GM12878 (cell line): ENCODE data around the gene FANCL. TPM values are rescaled to one million over a fixed set of nuclear protein-coding genes. Genes with fewer than 3 reads are reported as not detected.

ENCODE experiments used
- BACH1 ChIP-seq: fragments of 450-650 bp; IDR thresholded peaks from 2 replicates; pipeline ENCODE4 v1.6.1; 2017; ENCODE audit warnings: mild to moderate bottlenecking, borderline replicate concordance
- CBX5 ChIP-seq: sonication (generic); IDR thresholded peaks from 2 replicates; pipeline ENCODE4 v1.6.1; 2016; ENCODE audit warnings: low read depth, moderate library complexity, mild to moderate bottlenecking, inconsistent platforms
- HDAC6 ChIP-seq: fragments of 200-600 bp; sonication (generic); IDR thresholded peaks from one replicate; pipeline ENCODE4 v1.8.0; 2017; ENCODE audit warnings: antibody characterized with exemption; ENCODE audit not compliant: unreplicated experiment
- NFIC ChIP-seq: IDR thresholded peaks from 2 replicates; pipeline ENCODE4 v1.6.1; 2012; ENCODE audit warnings: low read depth, mild to moderate bottlenecking, inconsistent platforms, low read length, moderate library complexity
- POLR2AphosphoS5 ChIP-seq: IDR thresholded peaks from 2 replicates; pipeline ENCODE4 v1.6.1; 2011; ENCODE audit warnings: mild to moderate bottlenecking, low read length, inconsistent platforms
- POU2F2 ChIP-seq: IDR thresholded peaks from 3 replicates; pipeline ENCODE4 v1.6.1; 2011; ENCODE audit warnings: low read depth, mild to moderate bottlenecking, low read length, borderline replicate concordance
- SMAD5 ChIP-seq: IDR thresholded peaks from 2 replicates; pipeline ENCODE4 v1.6.1; 2016; ENCODE audit warnings: antibody characterized with exemption, low read depth
- SMC3 ChIP-seq: IDR thresholded peaks from 2 replicates; pipeline ENCODE4 v1.6.1; 2011; ENCODE audit warnings: low read length, improper control_type of control experiment, borderline replicate concordance
- TBL1XR1 ChIP-seq: IDR thresholded peaks from 2 replicates; pipeline ENCODE4 v1.6.1; 2012; ENCODE audit warnings: low read depth, low read length, improper control_type of control experiment
- TCF12 ChIP-seq: IDR thresholded peaks from 2 replicates; pipeline ENCODE4 v1.6.1; 2011; ENCODE audit warnings: low read depth, mild to moderate bottlenecking, low read length
- TCF7 ChIP-seq: IDR thresholded peaks from 2 replicates; pipeline ENCODE4 v1.6.1; 2014; ENCODE audit warnings: antibody characterized with exemption, borderline replicate concordance
- YBX1 ChIP-seq: fragments of 450-650 bp; IDR thresholded peaks from 2 replicates; pipeline ENCODE4 v1.6.1; 2016; ENCODE audit warnings: antibody characterized with exemption
- ZNF24 ChIP-seq: fragments of 450-650 bp; IDR thresholded peaks from 2 replicates; pipeline ENCODE4 v1.6.1; 2017; ENCODE audit warnings: antibody characterized with exemption, mild to moderate bottlenecking
- ZNF384 ChIP-seq: IDR thresholded peaks from 2 replicates; pipeline ENCODE4 v1.6.1; 2012; ENCODE audit warnings: low read depth, mild to moderate bottlenecking, low read length, improper control_type of control experiment, borderline replicate concordance
- ZSCAN29 ChIP-seq: fragments of 450-650 bp; IDR thresholded peaks from 2 replicates; pipeline ENCODE4 v1.6.1; 2017; ENCODE audit warnings: mild to moderate bottlenecking, moderate library complexity
- polyA plus RNA-seq, 11 experiments: library from polyadenylated mRNA; depleted of rRNA in 4 of 11; unstranded in 6 of 11; stranded (reverse) in 5 of 11; fragments of >200 nt; fragmentation: Nextera tagmentation in 4 of 11; fragmentation: Illumina TruSeq in 1 of 11; extraction: Ambion mirVana in 4 of 11; extraction: Trizol in 1 of 11; gene quantifications; 1 replicate in 1 of 11; 2 replicates in 10 of 11; pipeline versions ENCODE4 v1.2.1 to v1.2.3, GENCODE V29; 2011 to 2016; ENCODE audit warnings: inconsistent platforms in 2 of 11, missing spikeins in 2 of 11, low read depth in 1 of 11
- total RNA-seq, 4 experiments: library from RNA; depleted of rRNA in 3 of 4; stranded (reverse); fragments of >200 nt in 3 of 4; fragmentation: Illumina TruSeq in 1 of 4; extraction: Trizol in 1 of 4; gene quantifications; 2 replicates each; pipeline versions ENCODE4 v1.2.1 to v1.2.3, GENCODE V29; 2013 to 2021
- TF ChIP-seq, protein P1 (sequence below): fragments of 450-650 bp; conservative IDR thresholded peaks from 2 replicates; pipeline ENCODE4 v1.6.1; 2017; ENCODE audit warnings: mild to moderate bottlenecking, moderate library complexity
- TF ChIP-seq, protein P2 (sequence below): IDR thresholded peaks from 2 replicates; pipeline ENCODE4 v1.6.1; 2011; ENCODE audit warnings: mild to moderate bottlenecking, low read depth, low read length, moderate library complexity; ENCODE audit not compliant: insufficient replicate concordance
- TF ChIP-seq, protein P3 (sequence below): fragments of 450-650 bp; IDR thresholded peaks from 2 replicates; pipeline ENCODE4 v1.6.1; 2018; ENCODE audit warnings: mild to moderate bottlenecking, low read depth, moderate library complexity; ENCODE audit not compliant: partially characterized antibody
- TF ChIP-seq, protein P4 (sequence below): IDR thresholded peaks from 2 replicates; pipeline ENCODE4 v1.6.1; 2012; ENCODE audit warnings: mild to moderate bottlenecking, low read depth, low read length

Gene FANCL
- total and polyA plus RNA-seq, 10 of the 15 experiments (the other 5 are each of a cell fraction or from before 2014, with no cell fraction given), result 30.8 to 90.5 (median 52.3) TPM

DNA sequence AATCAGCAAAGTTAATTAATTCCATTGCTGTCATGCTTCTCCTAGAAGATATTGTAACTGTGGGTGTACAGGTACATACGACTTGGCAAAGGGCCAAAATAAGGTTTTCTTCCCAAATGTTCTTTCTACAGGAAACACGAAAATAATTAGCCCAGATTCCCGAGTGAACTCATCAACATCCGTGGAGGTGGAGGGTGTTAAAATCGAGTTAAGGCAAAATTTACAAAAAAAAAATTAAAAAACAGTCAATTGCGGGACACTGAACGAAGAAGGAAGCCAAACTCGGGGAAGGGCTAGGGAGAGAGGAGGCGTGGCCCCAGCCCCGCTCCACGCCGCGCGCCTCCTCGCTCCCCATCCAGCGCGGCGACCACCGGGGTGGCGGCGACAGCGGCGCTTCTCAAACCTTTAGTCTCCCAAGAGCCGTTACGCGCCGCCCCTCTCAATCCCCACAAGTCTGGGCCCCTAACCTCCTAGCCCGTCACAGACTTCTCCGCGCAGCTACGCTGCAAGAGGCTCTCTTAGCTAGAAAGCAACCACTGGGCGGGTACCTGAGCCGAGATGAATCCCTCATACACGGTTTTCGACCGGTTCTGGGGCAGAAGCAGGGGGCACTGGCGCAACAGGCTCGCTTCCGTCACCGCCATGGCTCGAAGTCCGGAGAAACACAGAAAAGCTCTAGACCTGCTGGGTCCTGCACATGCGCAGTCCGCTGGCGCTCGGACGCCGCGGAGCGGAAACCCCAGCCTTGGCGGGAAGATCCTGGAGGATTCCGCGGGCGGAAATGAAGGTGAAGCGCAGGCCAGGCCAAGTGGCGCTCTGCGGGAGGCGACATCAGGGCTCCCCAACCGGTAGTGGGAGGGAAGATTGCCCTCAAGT is at the start of gene FANCL (continued):
- TF ChIP-seq, protein P1, sequence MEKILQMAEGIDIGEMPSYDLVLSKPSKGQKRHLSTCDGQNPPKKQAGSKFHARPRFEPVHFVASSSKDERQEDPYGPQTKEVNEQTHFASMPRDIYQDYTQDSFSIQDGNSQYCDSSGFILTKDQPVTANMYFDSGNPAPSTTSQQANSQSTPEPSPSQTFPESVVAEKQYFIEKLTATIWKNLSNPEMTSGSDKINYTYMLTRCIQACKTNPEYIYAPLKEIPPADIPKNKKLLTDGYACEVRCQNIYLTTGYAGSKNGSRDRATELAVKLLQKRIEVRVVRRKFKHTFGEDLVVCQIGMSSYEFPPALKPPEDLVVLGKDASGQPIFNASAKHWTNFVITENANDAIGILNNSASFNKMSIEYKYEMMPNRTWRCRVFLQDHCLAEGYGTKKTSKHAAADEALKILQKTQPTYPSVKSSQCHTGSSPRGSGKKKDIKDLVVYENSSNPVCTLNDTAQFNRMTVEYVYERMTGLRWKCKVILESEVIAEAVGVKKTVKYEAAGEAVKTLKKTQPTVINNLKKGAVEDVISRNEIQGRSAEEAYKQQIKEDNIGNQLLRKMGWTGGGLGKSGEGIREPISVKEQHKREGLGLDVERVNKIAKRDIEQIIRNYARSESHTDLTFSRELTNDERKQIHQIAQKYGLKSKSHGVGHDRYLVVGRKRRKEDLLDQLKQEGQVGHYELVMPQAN, result peak; percentile 45; the same call in 1 of the 2 replicates
- TF ChIP-seq, protein P2, sequence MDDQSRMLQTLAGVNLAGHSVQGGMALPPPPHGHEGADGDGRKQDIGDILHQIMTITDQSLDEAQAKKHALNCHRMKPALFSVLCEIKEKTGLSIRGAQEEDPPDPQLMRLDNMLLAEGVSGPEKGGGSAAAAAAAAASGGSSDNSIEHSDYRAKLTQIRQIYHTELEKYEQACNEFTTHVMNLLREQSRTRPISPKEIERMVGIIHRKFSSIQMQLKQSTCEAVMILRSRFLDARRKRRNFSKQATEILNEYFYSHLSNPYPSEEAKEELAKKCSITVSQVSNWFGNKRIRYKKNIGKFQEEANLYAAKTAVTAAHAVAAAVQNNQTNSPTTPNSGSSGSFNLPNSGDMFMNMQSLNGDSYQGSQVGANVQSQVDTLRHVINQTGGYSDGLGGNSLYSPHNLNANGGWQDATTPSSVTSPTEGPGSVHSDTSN, result no peak
- TF ChIP-seq ZNF384, result no peak
- TF ChIP-seq TBL1XR1, result no peak
- no peak for TF ChIP-seq YBX1
- no peak for TF ChIP-seq BACH1
- peak; percentile 72; the same call in 1 of the 2 replicates for TF ChIP-seq SMAD5
- TF ChIP-seq POLR2AphosphoS5, result peak; percentile 91
- no peak for TF ChIP-seq HDAC6
- peak; percentile 75; the same call in 1 of the 2 replicates for TF ChIP-seq CBX5
- TF ChIP-seq NFIC, result no peak
- TF ChIP-seq, protein P3, sequence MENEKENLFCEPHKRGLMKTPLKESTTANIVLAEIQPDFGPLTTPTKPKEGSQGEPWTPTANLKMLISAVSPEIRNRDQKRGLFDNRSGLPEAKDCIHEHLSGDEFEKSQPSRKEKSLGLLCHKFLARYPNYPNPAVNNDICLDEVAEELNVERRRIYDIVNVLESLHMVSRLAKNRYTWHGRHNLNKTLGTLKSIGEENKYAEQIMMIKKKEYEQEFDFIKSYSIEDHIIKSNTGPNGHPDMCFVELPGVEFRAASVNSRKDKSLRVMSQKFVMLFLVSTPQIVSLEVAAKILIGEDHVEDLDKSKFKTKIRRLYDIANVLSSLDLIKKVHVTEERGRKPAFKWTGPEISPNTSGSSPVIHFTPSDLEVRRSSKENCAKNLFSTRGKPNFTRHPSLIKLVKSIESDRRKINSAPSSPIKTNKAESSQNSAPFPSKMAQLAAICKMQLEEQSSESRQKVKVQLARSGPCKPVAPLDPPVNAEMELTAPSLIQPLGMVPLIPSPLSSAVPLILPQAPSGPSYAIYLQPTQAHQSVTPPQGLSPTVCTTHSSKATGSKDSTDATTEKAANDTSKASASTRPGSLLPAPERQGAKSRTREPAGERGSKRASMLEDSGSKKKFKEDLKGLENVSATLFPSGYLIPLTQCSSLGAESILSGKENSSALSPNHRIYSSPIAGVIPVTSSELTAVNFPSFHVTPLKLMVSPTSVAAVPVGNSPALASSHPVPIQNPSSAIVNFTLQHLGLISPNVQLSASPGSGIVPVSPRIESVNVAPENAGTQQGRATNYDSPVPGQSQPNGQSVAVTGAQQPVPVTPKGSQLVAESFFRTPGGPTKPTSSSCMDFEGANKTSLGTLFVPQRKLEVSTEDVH, result peak; percentile 96
- TF ChIP-seq, protein P4, sequence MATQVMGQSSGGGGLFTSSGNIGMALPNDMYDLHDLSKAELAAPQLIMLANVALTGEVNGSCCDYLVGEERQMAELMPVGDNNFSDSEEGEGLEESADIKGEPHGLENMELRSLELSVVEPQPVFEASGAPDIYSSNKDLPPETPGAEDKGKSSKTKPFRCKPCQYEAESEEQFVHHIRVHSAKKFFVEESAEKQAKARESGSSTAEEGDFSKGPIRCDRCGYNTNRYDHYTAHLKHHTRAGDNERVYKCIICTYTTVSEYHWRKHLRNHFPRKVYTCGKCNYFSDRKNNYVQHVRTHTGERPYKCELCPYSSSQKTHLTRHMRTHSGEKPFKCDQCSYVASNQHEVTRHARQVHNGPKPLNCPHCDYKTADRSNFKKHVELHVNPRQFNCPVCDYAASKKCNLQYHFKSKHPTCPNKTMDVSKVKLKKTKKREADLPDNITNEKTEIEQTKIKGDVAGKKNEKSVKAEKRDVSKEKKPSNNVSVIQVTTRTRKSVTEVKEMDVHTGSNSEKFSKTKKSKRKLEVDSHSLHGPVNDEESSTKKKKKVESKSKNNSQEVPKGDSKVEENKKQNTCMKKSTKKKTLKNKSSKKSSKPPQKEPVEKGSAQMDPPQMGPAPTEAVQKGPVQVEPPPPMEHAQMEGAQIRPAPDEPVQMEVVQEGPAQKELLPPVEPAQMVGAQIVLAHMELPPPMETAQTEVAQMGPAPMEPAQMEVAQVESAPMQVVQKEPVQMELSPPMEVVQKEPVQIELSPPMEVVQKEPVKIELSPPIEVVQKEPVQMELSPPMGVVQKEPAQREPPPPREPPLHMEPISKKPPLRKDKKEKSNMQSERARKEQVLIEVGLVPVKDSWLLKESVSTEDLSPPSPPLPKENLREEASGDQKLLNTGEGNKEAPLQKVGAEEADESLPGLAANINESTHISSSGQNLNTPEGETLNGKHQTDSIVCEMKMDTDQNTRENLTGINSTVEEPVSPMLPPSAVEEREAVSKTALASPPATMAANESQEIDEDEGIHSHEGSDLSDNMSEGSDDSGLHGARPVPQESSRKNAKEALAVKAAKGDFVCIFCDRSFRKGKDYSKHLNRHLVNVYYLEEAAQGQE, result no peak
- no peak for TF ChIP-seq POU2F2
- TF ChIP-seq SMC3, result no peak
- TF ChIP-seq TCF12, result no peak
- no peak for TF ChIP-seq TCF7
- no peak for TF ChIP-seq ZNF24
- TF ChIP-seq ZSCAN29, result no peak
